C4-2B (cell line): Measurements from ENCODE around the gene RAB40C.

ENCODE experiments used
- H3K27ac ChIP-seq: fragments of 450-650 bp; 2 replicates; pipeline ENCODE4 v1.5.1; 2017
- ZFX ChIP-seq: fragments of 450-650 bp; IDR thresholded peaks from 2 replicates; pipeline ENCODE4 v1.6.1; 2017
- TF ChIP-seq, protein P1 (sequence below): fragments of 450-650 bp; conservative IDR thresholded peaks from 2 replicates; pipeline ENCODE4 v1.5.1; 2017; ENCODE audit warnings: mild to moderate bottlenecking

The RAB40C gene

DNA sequence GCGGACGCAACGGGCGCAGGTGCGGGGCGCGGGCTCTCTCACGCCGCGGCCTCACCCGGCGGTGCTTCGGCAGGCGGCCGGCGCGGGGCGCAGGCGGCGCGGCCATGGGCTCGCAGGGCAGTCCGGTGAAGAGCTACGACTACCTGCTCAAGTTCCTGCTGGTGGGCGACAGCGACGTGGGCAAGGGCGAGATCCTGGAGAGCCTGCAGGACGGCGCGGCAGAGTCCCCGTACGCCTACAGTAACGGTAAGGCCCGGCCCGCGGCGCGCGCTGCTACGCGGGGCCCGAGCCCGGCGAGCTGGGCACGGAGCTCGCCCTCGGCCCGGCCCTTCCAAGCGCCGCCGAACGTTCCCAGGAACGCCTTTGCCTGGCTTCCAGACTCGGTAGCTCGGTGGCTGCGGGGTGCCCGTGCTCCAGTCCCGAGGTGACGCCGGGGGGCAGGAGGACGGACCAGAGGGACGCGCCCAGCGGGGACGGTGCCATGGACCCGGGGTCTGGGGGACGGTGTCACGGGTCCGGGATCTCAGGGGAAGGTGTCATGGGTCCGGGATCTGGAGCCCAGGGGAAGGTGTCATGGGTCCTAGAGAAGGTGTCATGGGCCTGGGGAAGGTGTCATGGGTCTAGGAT, 435 bp downstream of the RAB40C start:
- H3K27ac ChIP-seq, result peak overlapping the region; percentile 99
- TF ChIP-seq, protein P1, sequence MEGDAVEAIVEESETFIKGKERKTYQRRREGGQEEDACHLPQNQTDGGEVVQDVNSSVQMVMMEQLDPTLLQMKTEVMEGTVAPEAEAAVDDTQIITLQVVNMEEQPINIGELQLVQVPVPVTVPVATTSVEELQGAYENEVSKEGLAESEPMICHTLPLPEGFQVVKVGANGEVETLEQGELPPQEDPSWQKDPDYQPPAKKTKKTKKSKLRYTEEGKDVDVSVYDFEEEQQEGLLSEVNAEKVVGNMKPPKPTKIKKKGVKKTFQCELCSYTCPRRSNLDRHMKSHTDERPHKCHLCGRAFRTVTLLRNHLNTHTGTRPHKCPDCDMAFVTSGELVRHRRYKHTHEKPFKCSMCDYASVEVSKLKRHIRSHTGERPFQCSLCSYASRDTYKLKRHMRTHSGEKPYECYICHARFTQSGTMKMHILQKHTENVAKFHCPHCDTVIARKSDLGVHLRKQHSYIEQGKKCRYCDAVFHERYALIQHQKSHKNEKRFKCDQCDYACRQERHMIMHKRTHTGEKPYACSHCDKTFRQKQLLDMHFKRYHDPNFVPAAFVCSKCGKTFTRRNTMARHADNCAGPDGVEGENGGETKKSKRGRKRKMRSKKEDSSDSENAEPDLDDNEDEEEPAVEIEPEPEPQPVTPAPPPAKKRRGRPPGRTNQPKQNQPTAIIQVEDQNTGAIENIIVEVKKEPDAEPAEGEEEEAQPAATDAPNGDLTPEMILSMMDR, result peak; percentile 22
- TF ChIP-seq ZFX, result peak; percentile 64; the same call in 1 of the 2 replicates

DNA sequence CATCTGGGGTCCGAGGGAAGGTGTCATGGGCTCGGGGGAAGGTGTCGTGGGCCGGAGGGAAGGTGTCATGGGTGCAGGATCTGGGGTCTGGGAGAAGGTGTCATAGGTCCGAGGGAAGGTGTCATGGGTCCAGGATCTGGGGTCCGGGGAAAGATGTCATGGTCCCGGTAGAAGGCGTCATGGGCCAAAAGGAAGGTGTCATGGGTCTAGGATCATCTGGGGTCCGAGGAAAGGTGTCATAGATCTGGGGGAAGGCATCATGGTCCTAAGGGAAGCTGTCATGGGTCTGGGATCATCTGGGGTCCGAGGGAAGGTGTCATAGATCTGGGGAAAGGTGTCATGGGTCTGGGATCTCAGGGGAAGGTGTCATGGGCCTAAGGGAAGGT, 942 bp downstream of the RAB40C start:
- TF ChIP-seq, protein P1, result no peak
- TF ChIP-seq ZFX, result no peak
- H3K27ac ChIP-seq, result peak overlapping the region; percentile 99

DNA sequence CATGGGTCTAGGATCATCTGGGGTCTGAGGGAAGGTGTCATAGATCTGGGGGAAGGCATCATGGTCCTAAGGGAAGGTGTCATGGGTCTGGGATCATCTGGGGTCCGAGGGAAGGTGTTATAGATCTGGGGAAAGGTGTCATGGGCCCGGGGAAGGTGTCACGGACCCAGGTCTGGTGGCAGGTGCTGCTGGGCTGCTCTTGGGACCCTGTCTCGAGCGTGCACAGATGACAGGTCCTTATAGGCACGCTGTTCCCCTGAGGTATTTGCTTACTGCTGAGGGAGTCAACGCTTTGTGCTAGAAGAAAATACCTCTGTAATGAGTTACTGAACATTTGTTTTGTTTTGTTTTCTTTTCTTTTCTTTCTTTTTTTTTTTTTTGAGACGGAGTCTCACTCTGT, 1.4 kb downstream of the RAB40C start:
- TF ChIP-seq ZFX, result no peak
- TF ChIP-seq, protein P1, result no peak
- H3K27ac ChIP-seq, result peak overlapping the region; percentile 99

DNA sequence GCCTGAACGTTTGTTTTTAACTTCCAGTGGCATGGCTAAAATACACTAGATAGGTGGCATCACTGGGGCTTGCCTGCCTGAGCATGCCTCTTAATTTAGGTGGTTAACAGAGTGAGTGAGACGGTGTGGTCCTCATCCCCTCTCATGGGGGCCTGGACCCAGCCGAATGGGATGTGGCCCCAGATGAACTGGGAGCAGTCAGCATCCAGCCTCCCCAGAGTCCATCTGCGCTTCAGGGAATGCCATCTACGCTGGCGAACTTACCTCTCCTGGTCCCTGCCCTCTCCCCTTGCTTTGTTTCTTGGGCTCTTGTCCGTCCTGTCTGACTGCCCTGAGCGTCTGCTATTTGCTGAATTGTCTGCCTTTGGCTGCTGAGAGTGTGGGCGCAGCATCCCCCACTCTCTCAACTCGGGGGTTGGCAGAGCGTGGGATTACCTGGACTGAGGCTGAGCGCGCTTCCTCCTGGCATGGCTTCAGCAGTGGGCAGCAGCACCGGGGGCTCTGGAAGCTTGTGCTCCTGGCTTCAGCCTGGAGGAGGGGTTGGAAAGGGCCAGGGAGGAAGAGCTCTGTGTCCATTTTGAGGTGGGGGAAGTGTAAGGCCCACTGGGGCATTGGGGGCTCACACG, 2.1 kb downstream of the RAB40C start:
- no peak for TF ChIP-seq ZFX
- TF ChIP-seq, protein P1, result no peak
- peak overlapping the region; percentile 99 for H3K27ac ChIP-seq

DNA sequence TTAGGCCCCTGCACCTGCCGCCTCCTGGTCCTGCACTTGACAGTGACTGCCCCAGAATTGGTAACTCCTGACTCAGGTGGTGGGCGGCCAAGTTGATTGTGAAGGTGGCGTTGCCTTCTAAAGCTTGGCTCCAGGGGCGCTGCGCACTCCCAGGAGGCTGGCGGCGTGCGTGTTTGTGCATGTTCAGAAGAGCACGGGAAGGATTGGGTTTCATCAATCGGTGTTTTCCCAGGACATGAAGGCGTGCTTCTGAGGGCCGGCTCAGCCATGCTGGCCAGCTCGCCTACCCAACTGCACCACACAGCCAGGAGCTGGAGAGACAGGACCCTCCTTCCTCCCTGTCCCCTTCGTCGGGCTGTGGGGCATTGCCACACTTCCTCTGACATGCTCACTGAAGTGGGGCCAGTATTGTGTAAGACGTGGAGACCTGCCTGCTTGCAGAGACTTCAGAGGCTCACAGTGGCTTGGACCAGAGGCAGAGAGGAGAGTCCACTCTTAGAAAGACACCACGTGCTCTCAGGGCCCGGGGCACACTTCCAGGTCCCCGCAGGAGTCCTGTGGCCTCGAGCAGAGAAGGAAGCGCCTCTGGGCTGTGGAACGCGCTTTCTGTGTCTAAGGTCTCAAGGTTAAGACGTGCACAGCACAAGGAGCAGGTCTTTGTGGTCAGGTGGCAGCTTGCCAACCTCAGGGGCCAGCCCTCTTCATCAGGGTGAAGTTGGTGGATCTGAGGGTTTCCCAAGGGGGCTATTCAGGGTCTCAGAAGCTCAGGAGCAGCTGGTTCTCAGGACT, 2.8 kb downstream of the RAB40C start:
- H3K27ac ChIP-seq, result peak overlapping the region; percentile 99

DNA sequence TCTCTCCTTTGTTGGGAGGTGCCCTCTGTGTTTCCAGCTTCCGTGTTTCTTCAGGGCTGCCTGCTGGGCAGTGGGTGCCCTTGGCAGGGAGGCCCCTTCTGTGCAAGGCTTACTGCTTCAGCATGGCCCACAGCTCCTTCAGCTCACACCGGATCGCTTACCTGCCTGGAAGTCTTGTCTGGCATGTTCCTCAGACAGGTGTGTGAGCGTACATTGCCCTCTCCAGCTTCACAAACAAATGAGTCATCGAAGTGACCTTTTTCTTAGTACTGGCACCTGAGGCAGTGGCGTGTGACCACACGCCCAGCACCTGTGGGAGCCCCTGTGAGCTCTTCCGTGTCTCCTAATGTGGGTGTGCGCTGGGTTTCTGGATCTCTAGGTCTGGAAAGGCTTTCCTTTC, 3.5 kb downstream of the RAB40C start:
- TF ChIP-seq ZFX, result no peak
- TF ChIP-seq, protein P1, result no peak

More for the DNA sequence above, 2.8 kb downstream of the RAB40C start:
- TF ChIP-seq ZFX, result no peak; the same call in 1 of the 2 replicates
- TF ChIP-seq, protein P1, result peak; percentile 58

DNA sequence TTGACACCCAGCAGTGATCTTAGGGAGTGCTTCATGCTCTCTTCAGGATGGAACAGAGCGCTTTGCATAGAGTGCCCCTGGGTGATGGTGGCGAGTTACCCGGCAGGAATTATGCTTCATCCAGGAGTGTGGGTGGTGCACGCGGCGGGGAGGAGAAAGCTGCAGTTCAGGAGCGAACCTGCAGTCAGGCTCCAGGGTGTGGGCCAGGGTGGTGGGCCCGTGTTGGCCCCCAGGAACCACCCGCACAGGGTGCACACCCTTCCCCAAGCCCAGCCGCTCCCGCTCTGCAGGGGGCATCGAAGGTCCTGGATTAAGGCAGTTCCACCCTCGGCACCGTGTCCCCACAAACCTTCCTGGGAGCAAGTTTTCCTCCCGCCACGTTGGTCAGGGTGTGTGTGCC, 3.9 kb downstream of the RAB40C start:
- peak overlapping the region; percentile 99 for H3K27ac ChIP-seq
- TF ChIP-seq ZFX, result no peak
- TF ChIP-seq, protein P1, result no peak

More for the DNA sequence above, 3.5 kb downstream of the RAB40C start:
- peak overlapping the region; percentile 99 for H3K27ac ChIP-seq
